Activated CD8-positive, alpha-beta memory T cell treated with anti-CD3 and anti-CD28 coated beads for 24 hours (primary cell): ENCODE measurements around the gene UNC5B.

Source experiments
- DNase-seq: peaks from one replicate; pipeline ENCODE4 v3.0.0-alpha.2; 2020

Gene UNC5B

DNA sequence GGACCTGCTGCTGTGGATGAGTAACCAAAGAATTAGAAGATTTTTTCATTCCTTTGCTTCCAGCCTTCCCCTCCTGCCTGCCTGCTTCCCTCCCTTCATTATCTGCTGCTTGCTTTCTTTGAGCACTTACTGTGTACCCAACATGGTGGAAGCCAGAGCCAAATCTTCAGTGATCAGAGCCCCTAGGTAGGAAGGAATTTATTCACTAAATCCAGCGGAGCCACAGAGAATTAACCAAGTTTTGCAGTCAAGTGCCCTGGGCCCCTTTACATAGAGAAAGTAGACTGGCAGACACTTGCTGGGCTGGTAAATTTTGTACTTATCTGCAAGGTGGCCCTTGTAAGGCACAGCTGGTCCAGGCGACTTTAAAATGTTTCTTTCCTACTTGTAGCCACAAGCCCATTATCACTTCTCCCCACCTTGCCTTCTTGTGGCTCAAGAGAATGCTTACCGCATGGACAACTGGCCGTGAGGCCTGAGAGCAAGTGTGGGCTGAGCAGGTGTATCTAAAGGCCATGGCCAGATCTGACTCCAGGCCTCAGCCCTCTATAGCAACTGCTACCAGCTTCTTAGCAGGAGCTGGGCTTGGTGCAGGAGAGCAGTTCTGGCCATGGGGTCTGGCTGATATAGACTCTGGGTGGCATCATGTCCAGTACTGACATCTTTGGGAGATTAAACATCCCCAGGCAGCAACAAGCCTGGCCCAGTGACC is 11.1 kb downstream of the UNC5B start:
- DNase-seq = no peak

GRCh38 chr10:71225291-71226058 is 13.1 kb downstream of the UNC5B start:
- DNase-seq = no peak

GRCh38 chr10:71228875-71229675 is 16.7 kb downstream of the UNC5B start:
- no peak for DNase-seq

GRCh38 chr10:71229726-71230655 is 17.6 kb downstream of the UNC5B start:
- no peak for DNase-seq

- DNase-seq = no peak
Measured at GRCh38 chr10:71230656-71231025, 18.3 kb downstream of the UNC5B start.

GRCh38 chr10:71231206-71231605 is 18.8 kb downstream of the UNC5B start:
- no peak for DNase-seq

- no peak for DNase-seq
Measured at GRCh38 chr10:71232089-71232998, 20.0 kb downstream of the UNC5B start.

DNA sequence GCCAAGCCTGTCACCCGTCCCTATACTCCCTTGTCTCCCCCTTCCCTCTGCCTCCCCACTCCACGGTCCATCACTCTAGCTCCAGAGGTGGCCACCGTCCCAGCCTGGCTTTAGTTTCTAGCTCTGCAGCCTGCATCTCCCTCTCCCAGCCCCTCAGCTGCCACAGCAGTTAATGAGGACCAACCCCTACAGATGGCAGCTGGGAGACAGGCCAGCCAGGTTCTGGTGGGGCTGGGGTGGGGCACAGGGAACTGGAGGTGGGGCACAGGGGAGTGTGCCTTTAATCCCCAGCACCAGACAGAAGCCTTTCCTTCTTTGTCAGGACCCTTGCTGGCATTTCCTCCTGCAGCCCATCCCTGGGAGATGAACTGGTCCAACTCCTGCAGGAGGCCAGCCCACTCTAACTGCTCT is 21.1 kb downstream of the UNC5B start:
- DNase-seq = no peak

- no peak for DNase-seq
Measured at GRCh38 chr10:71234004-71234894, 21.9 kb downstream of the UNC5B start.

- no peak for DNase-seq
Measured at GRCh38 chr10:71234970-71235685, 22.8 kb downstream of the UNC5B start.

DNA sequence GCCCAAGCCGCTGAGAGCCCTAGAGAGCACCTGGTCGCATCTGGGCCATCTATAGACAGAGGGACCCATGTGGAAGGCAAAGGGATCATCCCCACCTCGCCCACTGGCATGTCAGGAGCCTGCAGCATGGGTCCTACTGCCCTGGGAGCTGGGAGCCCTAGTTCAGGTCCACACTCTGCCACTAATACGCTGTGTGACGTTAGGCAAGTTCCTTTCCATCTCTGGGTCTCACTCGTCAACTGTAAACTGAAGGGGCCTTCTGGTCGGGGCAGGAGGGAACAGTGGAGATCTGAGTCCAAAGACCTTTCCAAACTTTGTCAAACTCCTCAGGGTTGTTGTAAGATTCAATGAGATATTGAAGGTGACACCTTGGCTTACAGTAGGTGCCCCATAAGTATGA is 23.4 kb downstream of the UNC5B start:
- DNase-seq = no peak

GRCh38 chr10:71236286-71236685 is 23.9 kb downstream of the UNC5B start:
- DNase-seq = no peak

DNA sequence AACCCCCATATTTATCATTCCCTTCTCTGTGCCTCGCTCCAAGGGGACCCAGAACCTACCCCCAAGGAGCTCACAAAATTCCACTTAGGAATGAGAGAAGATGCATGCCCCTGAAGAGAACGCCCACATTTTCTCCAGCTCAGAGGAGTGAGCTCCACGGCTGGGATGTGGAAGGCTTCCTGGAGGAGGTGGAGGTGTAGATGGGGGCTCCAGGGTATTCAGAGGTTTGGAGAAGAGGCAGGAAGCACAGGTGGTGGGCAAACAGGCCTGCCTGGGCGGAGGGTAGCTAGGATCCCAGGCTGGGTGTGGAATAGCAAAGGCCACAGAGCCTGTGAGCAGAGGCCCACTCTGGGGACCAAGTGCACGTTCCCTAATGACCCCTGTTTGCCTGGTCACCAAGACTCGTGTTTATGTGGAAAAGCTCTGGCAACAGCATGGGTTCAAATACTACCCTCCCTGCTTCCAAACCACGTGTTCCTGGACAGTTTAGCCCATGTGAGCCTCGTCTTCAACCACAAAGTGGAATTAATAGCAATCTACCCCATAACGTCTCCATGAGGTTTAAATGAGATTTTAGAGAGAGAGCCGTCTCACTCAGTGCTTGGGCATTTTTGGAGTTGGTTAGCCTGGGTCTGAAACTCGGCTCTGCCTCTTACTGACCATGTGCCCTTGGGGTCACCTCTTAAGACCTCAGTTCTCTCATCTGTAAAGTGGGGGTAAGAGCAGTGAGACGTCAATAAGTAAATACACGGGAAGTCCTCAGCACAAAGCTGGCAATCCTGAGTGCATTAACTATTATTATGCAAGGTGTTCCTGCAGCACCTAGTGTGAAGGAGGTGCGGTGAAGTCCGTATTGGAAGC is 24.7 kb downstream of the UNC5B start:
- DNase-seq = no peak

- no peak for DNase-seq
Measured at GRCh38 chr10:71237843-71238623, 25.7 kb downstream of the UNC5B start.

DNA sequence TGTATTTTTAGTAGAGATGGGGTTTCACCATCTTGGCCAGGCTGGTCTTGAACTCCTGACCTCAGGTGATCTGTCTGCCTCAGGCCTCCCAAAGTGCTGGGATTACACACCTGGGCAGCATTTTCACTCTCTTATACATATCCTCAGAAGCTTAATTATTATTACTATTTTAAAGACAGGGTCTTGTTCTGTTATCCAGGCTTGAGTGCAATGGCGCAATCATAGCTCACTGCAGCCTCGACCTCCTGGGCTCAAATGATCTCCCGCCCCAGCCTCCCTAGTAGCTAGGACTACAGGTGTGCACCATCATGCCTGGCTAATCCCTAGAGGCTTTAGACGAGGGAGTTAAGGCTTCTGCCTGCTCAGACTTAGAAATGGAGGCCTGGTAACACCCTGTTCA is 26.3 kb downstream of the UNC5B start:
- no peak for DNase-seq

GRCh38 chr10:71239131-71239915 is 27.0 kb downstream of the UNC5B start:
- no peak for DNase-seq
